Measurements from ENCODE around the gene ZNRD2.
A peak's percentile ranks its signal among the peaks of the same experiment; 100 is the strongest.
"Not testable (repeated sequence)": the region's sequence is repeated elsewhere in the genome, so short reads cannot be mapped to it uniquely, and the experiment has no call there.

ZNRD2 gene, protein sequence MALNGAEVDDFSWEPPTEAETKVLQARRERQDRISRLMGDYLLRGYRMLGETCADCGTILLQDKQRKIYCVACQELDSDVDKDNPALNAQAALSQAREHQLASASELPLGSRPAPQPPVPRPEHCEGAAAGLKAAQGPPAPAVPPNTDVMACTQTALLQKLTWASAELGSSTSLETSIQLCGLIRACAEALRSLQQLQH

DNA sequence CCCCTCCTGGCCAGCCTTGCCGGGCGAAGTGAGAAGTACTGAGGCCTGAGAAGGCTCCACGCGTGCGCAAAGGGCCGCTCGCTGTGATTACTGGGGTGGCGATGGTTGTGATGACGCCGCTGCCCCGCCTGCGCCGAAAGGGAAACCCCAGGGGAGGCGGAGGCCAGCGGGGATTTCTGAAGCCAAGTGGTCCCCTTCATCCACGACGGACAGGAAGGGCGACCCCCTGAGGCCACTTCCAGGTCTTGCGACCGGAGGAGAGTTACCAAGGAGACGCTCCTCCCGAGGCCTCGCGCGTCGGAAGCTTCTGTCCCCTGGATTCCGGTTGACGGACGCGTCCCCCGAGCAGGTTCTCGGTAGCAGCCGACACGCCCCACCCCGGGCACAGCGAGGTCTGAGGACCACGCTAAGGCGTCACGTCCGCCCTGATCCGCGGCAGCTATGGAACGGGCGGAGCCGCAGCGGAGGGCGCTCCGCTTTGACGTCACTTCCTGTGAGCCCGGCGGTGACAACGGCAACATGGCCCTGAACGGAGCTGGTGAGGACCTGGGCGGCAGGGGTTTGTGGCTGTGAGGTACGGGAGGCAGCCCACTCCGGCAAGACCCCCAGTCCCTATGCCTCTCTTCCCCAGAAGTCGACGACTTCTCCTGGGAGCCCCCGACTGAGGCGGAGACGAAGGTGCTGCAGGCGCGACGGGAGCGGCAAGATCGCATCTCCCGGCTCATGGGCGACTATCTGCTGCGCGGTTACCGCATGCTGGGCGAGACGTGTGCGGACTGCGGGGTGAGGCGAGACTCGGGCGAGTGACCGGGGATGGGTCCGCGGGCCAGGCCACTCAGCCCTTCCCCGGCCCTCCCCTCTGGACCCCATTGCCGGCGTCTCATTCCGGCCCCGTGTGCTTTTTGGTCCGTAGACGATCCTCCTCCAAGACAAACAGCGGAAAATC is at the start of gene ZNRD2:
TSS of gene ZNRD2 (plus strand) at position 505 of the 946 bp plus-strand sequence. CDS start at position 520, 15 bp downstream.
- DNase-seq, result peak; percentile 98

DNA sequence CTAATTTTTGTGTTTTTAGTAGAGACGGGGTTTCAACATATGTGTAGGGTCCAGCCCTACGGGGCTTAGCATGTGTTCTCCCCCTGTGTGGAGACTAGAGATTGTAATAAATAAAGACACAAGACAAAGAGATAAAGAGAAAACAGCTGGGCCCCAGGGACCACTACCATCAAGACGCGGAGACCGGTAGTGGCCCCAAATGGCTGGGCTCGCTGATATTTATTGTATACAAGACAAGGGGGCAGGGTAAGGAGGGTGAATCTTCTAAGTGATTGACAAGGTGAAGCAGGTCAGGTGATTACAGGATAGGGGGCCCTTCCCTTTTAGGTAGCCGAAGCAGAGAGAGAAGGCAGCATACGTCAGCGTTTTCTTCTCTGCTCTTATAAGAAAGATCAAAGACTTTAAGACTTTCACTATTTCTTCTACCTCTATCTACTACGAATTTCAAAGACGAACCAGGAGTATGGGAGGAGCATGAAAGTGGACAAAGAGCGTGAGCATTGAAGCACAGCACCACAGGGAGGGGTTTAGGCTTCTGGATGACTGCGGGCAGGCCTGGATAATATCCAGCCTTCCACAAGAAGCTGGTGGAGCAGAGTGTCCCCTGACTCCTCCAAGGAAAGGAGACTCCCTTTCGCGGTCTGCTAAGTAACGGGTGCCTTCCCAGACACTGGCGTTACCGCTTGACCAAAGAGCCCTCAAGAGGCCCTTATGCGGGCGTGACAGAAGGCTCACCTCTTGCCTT is 48.3 kb upstream of the ZNRD2 start:
- not testable (repeated sequence) for DNase-seq

DNA sequence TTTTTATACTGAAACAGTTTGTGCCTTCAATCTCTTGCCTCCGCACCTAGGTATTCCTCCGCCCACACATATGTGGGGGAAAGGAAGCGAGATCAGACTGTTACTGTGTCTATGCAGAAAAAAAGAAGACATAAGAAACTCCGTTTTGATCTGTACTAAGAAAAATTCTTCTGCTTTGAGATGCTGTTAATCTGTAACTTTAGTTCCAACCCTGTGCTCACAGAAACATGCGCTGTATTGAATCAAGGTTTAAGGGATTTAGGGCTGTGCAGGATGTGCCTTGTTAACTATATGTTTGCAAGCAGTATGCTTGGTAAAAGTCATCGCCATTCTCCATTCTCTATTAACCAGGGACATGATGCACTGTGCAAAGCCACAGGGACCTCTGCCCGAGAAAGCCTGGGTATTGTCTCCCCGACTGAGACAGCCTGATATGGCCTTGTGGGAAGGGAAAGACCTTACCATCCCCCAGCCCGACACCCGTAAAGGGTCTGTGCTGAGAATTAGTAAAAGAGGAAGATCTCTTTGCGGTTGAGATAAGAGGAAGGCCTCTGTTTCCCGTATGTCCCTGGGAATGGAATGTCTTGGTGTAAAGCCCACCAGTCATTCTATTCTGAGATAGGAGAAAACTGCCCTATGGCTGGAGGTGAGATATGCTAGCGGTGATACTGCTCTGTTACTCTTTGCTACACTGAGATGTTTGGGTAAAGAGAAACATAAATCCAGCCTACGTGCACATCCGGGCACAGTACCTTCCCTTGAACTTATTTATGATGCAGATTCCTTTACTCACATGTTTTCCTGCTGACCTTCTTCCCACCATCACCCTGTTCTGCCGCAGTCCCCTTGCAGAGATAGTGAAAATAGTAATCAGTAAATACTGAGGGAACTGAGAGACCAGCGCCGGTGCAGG is 47.3 kb upstream of the ZNRD2 start:
- DNase-seq, result not testable (repeated sequence)

DNA sequence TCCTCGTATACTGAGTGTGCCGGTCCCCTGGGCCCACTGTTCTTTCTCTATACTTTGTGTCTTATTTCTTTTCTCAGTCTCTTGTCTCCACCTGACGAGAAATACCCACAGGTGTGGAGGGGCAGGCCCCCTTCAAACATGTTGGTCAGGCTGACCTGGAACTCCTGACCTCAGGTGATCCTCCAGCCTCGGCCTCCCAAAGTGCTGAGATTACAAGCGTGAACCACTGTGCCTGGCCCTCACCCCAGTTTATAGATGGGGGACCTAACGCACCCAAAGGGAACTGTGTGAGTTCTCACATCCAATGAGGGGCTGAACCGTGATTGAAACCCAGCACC is 46.7 kb upstream of the ZNRD2 start:
- not testable (repeated sequence) for DNase-seq

DNA sequence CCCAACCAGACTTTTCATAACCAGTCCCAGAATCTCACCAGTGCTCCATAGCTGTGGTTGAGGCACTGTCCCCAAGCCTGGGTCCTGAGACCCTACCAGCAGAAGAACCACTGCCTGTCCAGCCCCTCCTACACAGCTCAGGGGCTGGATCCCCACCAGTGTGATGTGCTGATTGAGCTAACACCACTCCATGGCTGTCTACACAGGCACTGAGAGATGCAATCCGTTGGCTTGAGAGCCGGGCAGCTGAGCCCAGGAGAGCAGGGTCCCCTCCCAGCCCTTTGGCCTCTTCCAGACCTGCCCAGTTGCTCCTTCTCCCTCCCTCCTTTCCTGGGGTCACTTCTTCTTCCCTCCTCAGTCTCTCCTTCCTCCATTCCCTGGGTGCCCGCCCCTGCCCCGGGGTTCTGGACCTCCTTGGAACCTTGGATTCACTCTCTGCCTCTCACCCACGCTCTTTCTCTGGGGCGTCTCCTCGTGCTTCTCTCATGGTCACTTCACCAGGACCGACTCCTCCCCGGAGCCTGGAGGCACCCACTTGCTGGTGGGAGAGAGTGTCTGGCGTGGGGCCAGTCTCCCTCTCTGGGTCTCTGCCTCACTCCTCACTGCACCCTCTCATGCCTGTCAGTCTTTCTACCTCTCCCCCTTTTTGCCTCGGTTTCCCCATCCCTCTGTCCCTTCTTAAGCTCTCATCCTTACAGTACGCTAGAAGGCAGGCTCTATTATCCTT is 46.1 kb upstream of the ZNRD2 start:
- no peak for DNase-seq

DNA sequence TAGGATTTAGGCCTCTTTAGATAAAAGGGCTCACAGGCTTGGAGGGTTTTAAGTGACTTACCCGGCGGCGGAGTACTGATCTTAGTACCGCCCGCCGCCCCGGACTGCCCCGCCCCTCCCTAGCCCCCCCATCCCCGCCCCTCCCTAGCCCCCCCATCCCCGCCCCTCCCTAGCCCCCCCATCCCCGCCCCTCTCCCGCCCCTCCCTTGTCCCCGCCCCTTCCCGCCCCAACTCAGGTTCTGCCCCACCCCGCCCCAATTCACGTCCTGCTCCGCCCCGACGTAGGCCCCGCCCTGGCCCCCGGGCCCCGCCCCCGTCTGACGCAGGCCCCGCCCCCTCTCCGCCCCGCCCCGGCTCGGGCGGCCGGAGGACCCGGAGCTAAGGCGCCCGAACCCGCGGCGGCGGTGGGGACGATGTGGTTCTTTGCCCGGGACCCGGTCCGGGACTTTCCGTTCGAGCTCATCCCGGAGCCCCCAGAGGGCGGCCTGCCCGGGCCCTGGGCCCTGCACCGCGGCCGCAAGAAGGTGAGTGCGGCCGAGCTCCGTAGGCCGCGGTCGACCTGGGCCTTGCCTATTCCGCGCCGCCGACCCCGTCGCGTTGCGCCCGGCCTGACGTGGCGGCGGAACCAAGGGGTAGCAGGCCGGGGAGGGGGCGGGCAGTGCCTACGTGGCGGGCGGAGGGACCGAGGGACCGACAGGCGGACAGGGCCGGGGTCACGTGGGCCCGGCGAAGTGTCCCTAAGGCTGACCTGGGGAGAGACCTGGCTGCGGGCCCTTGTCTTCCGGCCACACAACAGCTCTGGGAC is 45.3 kb upstream of the ZNRD2 start, which contains the start of gene SCYL1:
TSS of gene SCYL1 (plus strand) at position 343 of the 805 bp plus-strand sequence. CDS start at position 414, 71 bp downstream.
- DNase-seq, result peak; percentile 94

DNA sequence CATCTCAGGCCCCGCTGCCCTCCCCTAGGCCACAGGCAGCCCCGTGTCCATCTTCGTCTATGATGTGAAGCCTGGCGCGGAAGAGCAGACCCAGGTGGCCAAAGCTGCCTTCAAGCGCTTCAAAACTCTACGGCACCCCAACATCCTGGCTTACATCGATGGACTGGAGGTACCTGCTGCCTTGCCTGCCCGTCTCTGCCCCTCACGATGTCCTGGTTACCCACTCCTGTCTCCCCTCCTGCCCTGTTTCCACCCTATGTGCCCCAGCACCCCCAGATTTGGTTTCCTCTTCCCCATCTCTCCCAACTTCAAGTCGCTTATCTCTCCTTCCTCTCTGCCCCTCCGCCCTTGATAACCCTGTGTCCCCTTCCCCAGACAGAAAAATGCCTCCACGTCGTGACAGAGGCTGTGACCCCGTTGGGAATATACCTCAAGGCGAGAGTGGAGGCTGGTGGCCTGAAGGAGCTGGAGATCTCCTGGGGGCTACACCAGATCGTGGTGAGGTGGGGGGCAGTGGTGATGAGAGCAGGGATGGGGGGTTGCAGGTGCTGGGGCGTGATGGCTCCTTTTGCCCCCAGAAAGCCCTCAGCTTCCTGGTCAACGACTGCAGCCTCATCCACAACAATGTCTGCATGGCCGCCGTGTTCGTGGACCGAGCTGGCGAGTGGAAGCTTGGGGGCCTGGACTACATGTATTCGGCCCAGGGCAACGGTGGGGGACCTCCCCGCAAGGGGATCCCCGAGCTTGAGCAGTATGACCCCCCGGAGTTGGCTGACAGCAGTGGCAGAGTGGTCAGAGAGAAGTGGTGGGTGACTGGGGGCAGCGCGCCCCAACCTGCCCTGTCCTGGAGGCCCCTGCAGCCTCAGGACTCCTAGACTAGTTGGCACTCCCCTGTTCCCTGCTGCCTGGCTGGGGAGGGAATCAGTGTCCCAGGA is 44.5 kb upstream of the ZNRD2 start:
- no peak for DNase-seq

DNA sequence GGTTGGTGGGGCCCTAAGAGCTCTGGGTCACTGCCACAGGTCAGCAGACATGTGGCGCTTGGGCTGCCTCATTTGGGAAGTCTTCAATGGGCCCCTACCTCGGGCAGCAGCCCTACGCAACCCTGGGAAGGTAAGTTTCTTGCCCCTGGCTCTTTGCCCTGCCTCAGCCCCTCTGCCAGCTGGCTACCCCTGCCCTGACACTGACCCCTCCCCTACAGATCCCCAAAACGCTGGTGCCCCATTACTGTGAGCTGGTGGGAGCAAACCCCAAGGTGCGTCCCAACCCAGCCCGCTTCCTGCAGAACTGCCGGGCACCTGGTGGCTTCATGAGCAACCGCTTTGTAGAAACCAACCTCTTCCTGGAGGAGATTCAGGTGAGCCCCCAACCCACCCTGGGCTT is 43.5 kb upstream of the ZNRD2 start:
- DNase-seq, result no peak

DNA sequence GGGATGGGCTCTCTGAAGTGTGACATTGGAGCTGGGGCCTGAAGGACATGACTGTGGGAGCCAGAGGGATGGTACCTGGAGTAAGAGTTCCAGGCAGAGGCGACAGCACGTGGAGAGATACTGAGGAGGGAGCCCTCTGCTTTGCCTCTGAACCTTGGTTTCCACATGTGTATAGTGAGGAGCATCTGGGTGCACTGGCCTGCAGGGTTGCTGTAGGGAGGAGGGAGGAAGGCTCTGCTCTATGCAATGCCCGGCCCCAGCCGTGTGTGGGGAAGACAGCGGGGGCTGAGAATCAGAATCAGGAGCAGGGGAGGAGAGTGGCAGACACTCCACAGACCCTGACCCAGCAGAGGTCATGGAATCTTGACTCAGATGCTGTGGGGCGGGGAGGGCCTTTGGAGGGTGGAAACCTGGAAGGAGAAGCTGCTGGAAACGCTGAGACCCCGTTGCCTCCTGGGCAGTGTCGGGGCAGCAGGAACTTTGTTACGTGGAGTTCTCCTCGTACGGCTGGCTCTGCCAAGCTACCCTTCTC is 41.4 kb upstream of the ZNRD2 start:
- no peak for DNase-seq

DNA sequence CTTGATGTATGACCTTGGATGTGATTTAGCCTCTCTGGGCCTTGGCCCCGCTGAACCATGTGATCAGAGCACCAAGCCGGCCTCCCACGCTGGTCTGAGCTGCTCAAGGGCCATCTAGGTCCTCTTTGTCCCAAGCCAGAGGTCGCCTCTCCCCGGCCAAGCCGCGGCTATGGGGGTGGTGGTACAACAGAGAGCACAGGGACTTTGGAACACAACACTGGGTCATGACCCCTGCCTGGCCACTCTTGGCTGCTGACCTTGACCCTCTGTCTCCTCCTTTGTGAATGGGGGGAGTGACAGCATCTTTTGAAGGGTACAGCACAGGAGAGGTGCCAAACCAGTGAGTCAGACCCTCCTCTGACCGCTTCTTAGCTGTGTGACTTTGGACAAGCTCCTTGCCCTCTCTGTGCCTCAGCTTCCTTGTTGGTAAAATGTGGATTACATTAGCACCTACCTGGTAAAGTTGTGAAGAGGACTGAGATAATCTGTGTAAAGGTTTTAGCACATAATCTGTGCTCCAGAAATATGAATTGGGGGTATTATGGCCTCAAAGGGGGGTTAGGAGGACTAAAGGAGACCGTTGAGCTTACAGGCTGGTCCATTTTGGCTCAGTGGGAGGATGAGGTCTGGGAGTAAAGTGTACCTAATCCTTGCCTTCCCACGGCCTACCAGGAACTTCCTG is 40.7 kb upstream of the ZNRD2 start:
- no peak for DNase-seq

DNA sequence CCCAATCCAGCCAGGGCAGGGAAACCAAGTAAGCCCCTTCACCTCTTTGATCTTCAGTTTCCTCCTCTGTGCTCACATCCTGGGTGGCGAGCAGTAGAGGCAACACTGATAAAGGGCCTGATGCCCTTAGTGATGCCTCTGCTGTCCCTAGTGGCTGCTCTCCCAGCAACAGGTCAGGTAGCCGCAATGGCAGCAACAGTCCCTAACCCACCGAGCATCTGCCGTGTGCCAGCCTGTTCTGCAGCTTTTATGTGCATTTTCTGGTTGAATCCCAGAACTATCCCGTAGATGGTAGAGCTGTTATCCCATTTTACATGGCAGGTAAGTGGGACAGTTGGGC is 40.1 kb upstream of the ZNRD2 start:
- no peak for DNase-seq

DNA sequence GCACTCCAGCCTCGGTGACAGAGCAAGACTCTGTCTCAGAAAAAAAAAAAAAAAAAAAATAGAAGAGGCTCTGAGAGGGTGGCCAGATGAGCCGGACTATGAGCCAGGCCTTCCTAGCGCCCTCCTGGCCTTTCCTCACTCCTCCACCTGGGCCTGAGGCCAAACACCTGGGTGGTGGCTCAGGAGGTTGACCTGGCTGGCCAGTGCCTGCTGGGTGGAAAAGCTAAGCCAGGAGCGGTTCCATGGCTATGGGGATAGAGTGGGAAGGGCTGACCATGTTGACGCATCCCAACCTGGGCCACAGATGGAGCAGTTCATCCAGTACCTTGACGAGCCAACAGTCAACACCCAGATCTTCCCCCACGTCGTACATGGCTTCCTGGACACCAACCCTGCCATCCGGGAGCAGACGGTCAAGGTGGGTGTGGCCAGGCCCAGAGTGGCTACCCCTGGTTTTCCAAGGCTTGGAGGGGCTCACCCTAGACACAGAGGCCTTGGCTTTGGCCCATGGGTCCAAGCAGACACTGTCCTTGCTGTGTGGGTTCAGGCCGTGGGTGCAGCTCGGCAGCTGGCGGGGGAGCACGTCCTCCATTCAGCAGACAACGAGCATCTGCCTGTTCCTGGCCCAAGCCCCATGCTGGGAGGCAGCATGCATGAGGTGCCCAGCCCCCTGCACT is 37.8 kb upstream of the ZNRD2 start:
- DNase-seq, result no peak

DNA sequence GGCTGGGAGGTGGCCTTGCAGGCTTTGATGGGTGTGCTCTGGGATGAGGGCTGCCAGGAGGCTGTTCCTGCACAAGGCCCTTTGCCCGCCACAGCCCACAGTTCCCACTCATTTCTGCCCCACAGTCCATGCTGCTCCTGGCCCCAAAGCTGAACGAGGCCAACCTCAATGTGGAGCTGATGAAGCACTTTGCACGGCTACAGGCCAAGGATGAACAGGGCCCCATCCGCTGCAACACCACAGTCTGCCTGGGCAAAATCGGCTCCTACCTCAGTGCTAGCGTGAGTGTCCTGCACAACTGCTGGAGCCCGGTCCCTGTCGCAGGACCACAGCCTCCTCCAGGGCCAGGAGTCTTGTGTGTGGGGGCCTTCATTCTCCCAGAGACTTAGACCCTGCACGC is 35.2 kb upstream of the ZNRD2 start:
- no peak for DNase-seq

DNA sequence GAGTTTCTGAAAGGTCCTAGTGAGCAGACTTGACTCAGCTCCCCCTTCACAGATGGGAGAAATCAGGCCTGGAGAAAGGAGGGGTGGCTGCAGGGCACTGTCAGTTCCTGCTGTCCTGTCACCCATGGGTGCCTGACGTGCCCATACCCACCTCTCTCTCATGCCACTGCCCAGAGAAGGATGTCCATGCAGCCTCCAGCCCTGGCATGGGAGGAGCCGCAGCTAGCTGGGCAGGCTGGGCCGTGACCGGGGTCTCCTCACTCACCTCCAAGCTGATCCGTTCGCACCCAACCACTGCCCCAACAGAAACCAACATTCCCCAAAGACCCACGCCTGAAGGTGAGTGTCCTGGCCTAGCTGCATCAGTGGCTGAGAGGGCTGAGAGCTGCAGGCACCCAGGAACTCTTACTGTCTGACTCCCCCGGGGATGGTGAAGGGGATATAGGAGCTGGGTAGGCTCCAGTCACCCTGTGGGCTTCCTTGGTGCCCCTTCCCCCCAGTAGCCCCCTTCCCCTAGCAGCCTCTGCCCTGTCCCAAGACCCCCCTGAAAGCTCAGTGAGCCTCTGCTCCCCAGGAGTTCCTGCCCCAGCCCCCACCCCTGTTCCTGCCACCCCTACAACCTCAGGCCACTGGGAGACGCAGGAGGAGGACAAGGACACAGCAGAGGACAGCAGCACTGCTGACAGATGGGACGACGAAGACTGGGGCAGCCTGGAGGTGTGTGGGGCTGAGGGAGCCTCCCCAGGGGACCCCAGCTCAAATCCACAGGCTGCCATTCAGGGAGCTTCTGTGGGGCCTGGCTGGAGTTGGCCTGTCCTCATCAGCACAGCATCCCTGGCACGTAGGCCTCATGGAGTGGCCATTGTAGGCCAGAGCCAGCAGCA is 33.6 kb upstream of the ZNRD2 start:
- DNase-seq, result no peak

DNA sequence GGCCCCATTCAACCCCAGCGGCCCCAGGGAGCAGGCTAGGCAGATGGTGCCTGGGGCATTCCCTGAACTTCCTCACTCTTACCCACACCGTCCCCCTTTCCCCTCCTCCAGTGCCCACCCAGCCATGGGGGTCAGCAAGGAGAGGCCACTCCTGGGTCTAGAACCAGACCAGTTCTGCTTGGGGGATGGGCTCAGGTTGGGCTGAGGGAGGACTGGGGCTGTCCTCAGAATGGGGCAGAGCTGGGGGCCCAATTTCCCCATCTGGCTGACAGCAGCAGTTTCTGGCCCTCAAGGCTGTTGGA is 33.0 kb upstream of the ZNRD2 start:
- DNase-seq, result no peak

DNA sequence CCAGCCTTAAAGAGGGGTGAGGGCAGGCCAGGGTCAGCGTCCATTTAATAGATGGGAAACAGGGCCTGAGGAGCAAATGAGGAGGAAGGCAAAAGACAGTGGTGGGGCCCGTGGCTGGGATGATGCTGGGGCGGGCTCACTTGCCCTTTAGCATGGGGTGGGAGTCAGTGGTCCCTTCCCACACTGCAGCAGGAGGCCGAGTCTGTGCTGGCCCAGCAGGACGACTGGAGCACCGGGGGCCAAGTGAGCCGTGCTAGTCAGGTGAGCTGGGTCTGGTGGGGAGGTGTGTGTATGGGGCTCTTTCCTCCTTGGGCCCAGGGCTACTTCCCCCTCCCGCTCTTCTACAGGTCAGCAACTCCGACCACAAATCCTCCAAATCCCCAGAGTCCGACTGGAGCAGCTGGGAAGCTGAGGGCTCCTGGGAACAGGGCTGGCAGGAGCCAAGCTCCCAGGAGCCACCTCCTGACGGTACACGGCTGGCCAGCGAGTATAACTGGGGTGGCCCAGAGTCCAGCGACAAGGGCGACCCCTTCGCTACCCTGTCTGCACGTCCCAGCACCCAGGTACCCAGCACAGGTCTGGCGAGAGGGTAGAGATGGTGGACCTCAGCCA is 32.6 kb upstream of the ZNRD2 start:
- DNase-seq, result no peak
